IMR-90 (cell line): Measurements from ENCODE around the gene PSG4. TPM values are rescaled to one million over a fixed set of nuclear protein-coding genes. Genes with fewer than 3 reads are reported as not detected.
A peak's percentile ranks its signal among the peaks of the same experiment; 100 is the strongest.
"Not testable (repeated sequence)": the region's sequence is repeated elsewhere in the genome, so short reads cannot be mapped to it uniquely, and the experiment has no call there.

Experiments used
- ATAC-seq: fragments of 200-7000 bp; cut with Tn5 transposase; 2 replicates; pipeline ENCODE4 v1.9.1; 2020; ENCODE audit warnings: low read depth, mild to moderate bottlenecking, moderate library complexity
- Bru-seq: library from RNA; stranded (reverse); fragments of 400-500 nt; gene quantifications from one replicate; lab custom pipeline; 2021; lab: Mats Ljungman, UMichigan
- BruChase-seq, 2 experiments: library from RNA; stranded (reverse); fragments of 400-500 nt; gene quantifications; one replicate each; lab custom pipeline; 2021; lab: Mats Ljungman, UMichigan
- BruUV-seq: library from RNA; stranded (reverse); fragments of 400-500 nt; replicated peaks from 2 replicates; lab custom pipeline; 2021; lab: Mats Ljungman, UMichigan
- CTCF ChIA-PET: fragments of 300-600 bp; formaldehyde crosslinking; extraction: SDS; loops from one replicate; lab custom pipeline; 2021; ENCODE audit warnings: antibody characterized with exemption; lab: Yijun Ruan, JAX
- POLR2A ChIA-PET: fragments of 300-600 bp; sonication (Branson Sonifier 250); formaldehyde crosslinking; loops from one replicate; lab custom pipeline; 2022; ENCODE audit warnings: antibody characterized with exemption; ENCODE audit not compliant: unreplicated experiment; lab: Charles Lee
- DNase-seq: peaks from one replicate; pipeline ENCODE4 v3.0.0; 2013
- H2AFZ ChIP-seq: replicated peaks from 2 replicates; pipeline ENCODE3; 2013; ENCODE audit warnings: low read length, mild to moderate bottlenecking; ENCODE audit not compliant: poor library complexity
- H2AK5ac ChIP-seq: 2 replicates; pipeline ENCODE4 v1.6.1; 2013; ENCODE audit warnings: low read depth, low read length, inconsistent platforms
- H2AK9ac ChIP-seq: replicated peaks from 2 replicates; pipeline ENCODE3; 2013; ENCODE audit warnings: mild to moderate bottlenecking, low read depth, low read length, moderate library complexity; ENCODE audit not compliant: poor library complexity
- H2BK120ac ChIP-seq: 2 replicates; pipeline ENCODE4 v1.6.1; 2013; ENCODE audit warnings: low read depth, low read length, inconsistent platforms
- H2BK15ac ChIP-seq: 3 replicates; pipeline ENCODE4 v1.6.1; 2013; ENCODE audit warnings: low read depth, low read length, inconsistent platforms
- H2BK20ac ChIP-seq: 2 replicates; pipeline ENCODE4 v1.6.1; 2013; ENCODE audit warnings: low read depth, mild to moderate bottlenecking, inconsistent platforms, low read length, moderate library complexity
- H2BK5ac ChIP-seq: 2 replicates; pipeline ENCODE4 v1.6.1; 2013; ENCODE audit warnings: mild to moderate bottlenecking, low read depth, low read length, inconsistent platforms; ENCODE audit not compliant: poor library complexity, severe bottlenecking
- H3K14ac ChIP-seq: replicated peaks from 2 replicates; pipeline ENCODE4 v1.6.1; 2013; ENCODE audit warnings: low read depth, low read length, inconsistent platforms
- H3K18ac ChIP-seq: 2 replicates; pipeline ENCODE4 v1.6.1; 2013; ENCODE audit warnings: low read depth, low read length, control low read depth
- H3K23ac ChIP-seq: 2 replicates; pipeline ENCODE4 v1.6.1; 2013; ENCODE audit warnings: low read depth, low read length, inconsistent platforms
- H3K27ac ChIP-seq: 2 replicates; pipeline ENCODE4 v1.5.1; 2013; ENCODE audit warnings: mild to moderate bottlenecking, control low read depth, low read length; ENCODE audit not compliant: insufficient read depth
- H3K27me3 ChIP-seq: 2 replicates; pipeline ENCODE4 v1.6.1; 2013; ENCODE audit warnings: low read length; ENCODE audit not compliant: control insufficient read depth, insufficient read depth
- H3K36me3 ChIP-seq: 2 replicates; pipeline ENCODE4 v1.6.1; 2013; ENCODE audit warnings: low read length, mixed read lengths; ENCODE audit not compliant: control insufficient read depth, insufficient read depth
- H3K4ac ChIP-seq: 2 replicates; pipeline ENCODE4 v1.6.1; 2013; ENCODE audit warnings: low read depth, low read length, inconsistent platforms
- H3K4me1 ChIP-seq: 2 replicates; pipeline ENCODE4 v1.6.1; 2013; ENCODE audit warnings: low read length, mixed read lengths; ENCODE audit not compliant: control insufficient read depth, insufficient read depth
- H3K4me2 ChIP-seq: 2 replicates; pipeline ENCODE4 v1.6.1; 2013; ENCODE audit warnings: low read depth, mild to moderate bottlenecking, control low read depth, low read length, moderate library complexity
- H3K4me3 ChIP-seq: 2 replicates; pipeline ENCODE4 v1.5.1; 2013; ENCODE audit warnings: low read depth, mild to moderate bottlenecking, control low read depth, low read length, moderate library complexity; ENCODE audit not compliant: insufficient read depth
- H3K56ac ChIP-seq: 2 replicates; pipeline ENCODE4 v1.6.1; 2013; ENCODE audit warnings: low read length, inconsistent platforms; ENCODE audit not compliant: insufficient read depth; ENCODE audit errors: extremely low read depth
- H3K79me1 ChIP-seq, 2 experiments: 2 replicates each; pipeline ENCODE4 v1.6.1; 2013; ENCODE audit warnings: low read length in 2 of 2, inconsistent platforms in 1 of 2, low read depth in 1 of 2
- H3K9ac ChIP-seq: 2 replicates; pipeline ENCODE4 v1.6.1; 2013; ENCODE audit warnings: low read depth, low read length, control low read depth
- H3K9me1 ChIP-seq: 2 replicates; pipeline ENCODE4 v1.6.1; 2013; ENCODE audit warnings: low read length, inconsistent platforms; ENCODE audit not compliant: insufficient read depth
- H3K9me3 ChIP-seq: 2 replicates; pipeline ENCODE4 v1.6.1; 2013; ENCODE audit warnings: low read length; ENCODE audit not compliant: control insufficient read depth, insufficient read depth
- H4K20me1 ChIP-seq: 2 replicates; pipeline ENCODE4 v1.6.1; 2013; ENCODE audit warnings: low read length, inconsistent platforms; ENCODE audit not compliant: insufficient read depth
- H4K5ac ChIP-seq: 2 replicates; pipeline ENCODE4 v1.6.1; 2013; ENCODE audit warnings: mild to moderate bottlenecking, low read depth, low read length, control low read depth
- H4K8ac ChIP-seq, 2 experiments: 2 replicates each; pipeline ENCODE4 v1.6.1; 2013; ENCODE audit warnings: low read depth in 2 of 2, low read length in 2 of 2, control low read depth in 1 of 2, inconsistent platforms in 1 of 2
- H4K91ac ChIP-seq: 2 replicates; pipeline ENCODE4 v1.6.1; 2013; ENCODE audit warnings: low read depth, low read length, inconsistent platforms; ENCODE audit not compliant: insufficient read depth
- WGBS, 2 experiments: methylation state at CpG; one replicate each; pipeline versions ENCODE4 v1.1.5 to v1.1.7; 2013; ENCODE audit warnings: missing lambda C conversion rate in 2 of 2; ENCODE audit not compliant: insufficient read length in 1 of 2; ENCODE audit errors: extremely low coverage in 2 of 2; 5-methylcytosine and 5-hydroxymethylcytosine counted together
- dilution Hi-C: fragments of 300-500 bp; cut with HindIII; formaldehyde crosslinking; loops from one replicate; pipeline ENCODE4 v1.14.3; 2018; ENCODE audit warnings: low sequenced_read_pairs; ENCODE audit not compliant: unreplicated experiment
- in situ Hi-C: fragments of 300-500 bp; cut with MboI; formaldehyde crosslinking; loops from 3 replicates; pipeline ENCODE4 v1.14.3; 2019; ENCODE audit warnings: low sequenced_read_pairs, inconsistent platforms, mixed read lengths
- intact Hi-C: fragments of 100-400 bp; cut with micrococcal nuclease; formaldehyde crosslinking; loops from 2 replicates; pipeline ENCODE4 v1.10.0; 2022
- long read RNA-seq: library from polyadenylated mRNA; unstranded; transcript quantifications from one replicate; pipeline ENCODE4 v2.0.0, GENCODE V29; 2021; ENCODE audit not compliant: unreplicated experiment
- polyA plus RNA-seq, 3 experiments: library from polyadenylated mRNA; depleted of rRNA; stranded (reverse); fragments of >200 nt; gene quantifications; 2 replicates each; pipeline ENCODE4 v1.2.3, GENCODE V29; 2012; ENCODE audit warnings: low replicate concordance in 1 of 3
- total RNA-seq: library from RNA; depleted of rRNA; stranded (reverse); fragments of >200 nt; gene quantifications from 2 replicates; pipeline ENCODE4 v1.2.3, GENCODE V29; 2012; rRNA removed

Gene PSG4
- total RNA-seq = 87.5 and 106 TPM in 2 replicates
- polyA plus RNA-seq (2012; rRNA removed) = 211 and 223 TPM in 2 replicates
- polyA plus RNA-seq (2012; cell fraction: cytosol; rRNA removed) = 52.5 and 63.4 TPM in 2 replicates
- polyA plus RNA-seq (2012; cell fraction: nucleus; rRNA removed; ENCODE audit: low replicate concordance) = 205 and 688 TPM in 2 replicates
- percentile 81 among the genes with signal in this experiment for Bru-seq, nascent RNA
- BruChase-seq, experiment 1, labeled RNA remaining after a 6-hour chase = percentile 78 among the genes with signal in this experiment
- percentile 77 among the genes with signal in this experiment for BruChase-seq, experiment 2, labeled RNA remaining after a 2-hour chase
- long read RNA-seq, transcript PSG4-202 (6 exons, 2,168 nt) = major isoform, 18 of 59 reads
- long read RNA-seq, partial matches to known transcripts = 19 of 59 reads
- long read RNA-seq, other reads (novel, unspliced or antisense) = 19 of 59 reads

- H3K9ac ChIP-seq = peak within 1 kb of the TSS; percentile 97
- H3K36me3 ChIP-seq, dilution Hi-C loops, H3K27me3 ChIP-seq, in situ Hi-C loops, H4K20me1 ChIP-seq, H3K9me1 ChIP-seq, H3K9me3 ChIP-seq, CTCF ChIA-PET, BruUV-seq: not testable (repeated sequence)
- peak within 1 kb of the TSS; percentile 98 for H3K23ac ChIP-seq
- peak within 1 kb of the TSS; percentile 88; the same call in 2 of the 3 replicates for H2BK15ac ChIP-seq
- H2BK20ac ChIP-seq = peak within 1 kb of the TSS; percentile 97
- intact Hi-C loops = loop anchor here (5.0 kb wide), 1 partner anchor 103 kb away; no protein-coding TSS in a partner anchor
- peak within 1 kb of the TSS; percentile 92 for H4K5ac ChIP-seq
- H3K27ac ChIP-seq = peak within 1 kb of the TSS; percentile 78
- peak within 1 kb of the TSS; percentile 55; the same call in 1 of the 2 replicates for H3K4me3 ChIP-seq
- peak within 1 kb of the TSS; percentile 77; the same call in 1 of the 2 replicates for H3K56ac ChIP-seq
- ATAC-seq (peak; percentile 67), DNase-seq (peak; percentile 50)
- H4K91ac ChIP-seq = peak within 1 kb of the TSS; percentile 99
- peak within 1 kb of the TSS; percentile 90 for H3K18ac ChIP-seq
- H2AK9ac ChIP-seq = peak within 1 kb of the TSS; percentile 72
- H3K79me1 ChIP-seq = peaks cover 9 to 24% of the 10 kb centered on the region in 2 experiments
- H2AFZ ChIP-seq = peak within 1 kb of the TSS; percentile 61
- peak within 1 kb of the TSS; percentile 99 for H2BK120ac ChIP-seq
- no CpG with 5 or more reads among the region's 9 CpGs for WGBS, 2 experiments
- H3K4me2 ChIP-seq = peak within 1 kb of the TSS; percentile 97
- H2BK5ac ChIP-seq = peak within 1 kb of the TSS; percentile 97
- H4K8ac ChIP-seq = peak within 1 kb of the TSS; percentile 96 to 98
- H2AK5ac ChIP-seq = peak within 1 kb of the TSS; percentile 98
- peak within 1 kb of the TSS; percentile 100 for H3K14ac ChIP-seq
- POLR2A ChIA-PET = interaction anchor here (0.7 kb wide), 1 partner anchor 31 kb away, joined by 3 read pairs; no protein-coding TSS in a partner anchor
- H3K4ac ChIP-seq = peak within 1 kb of the TSS; percentile 97
- peaks cover 14% of the 10 kb centered on the region for H3K4me1 ChIP-seq
Observed at GRCh38 chr19:43205471-43206105, at the start of gene PSG4. PSG4 (minus strand) TSS chr19:43205638; CDS start chr19:43205536, 102 bp downstream.

- H3K36me3 ChIP-seq, H2BK15ac ChIP-seq, POLR2A ChIA-PET, intact Hi-C loops, in situ Hi-C loops, H2BK20ac ChIP-seq, H2BK120ac ChIP-seq, BruUV-seq, H3K9me1 ChIP-seq, H3K14ac ChIP-seq, H3K27ac ChIP-seq, H4K8ac ChIP-seq, H3K18ac ChIP-seq, H3K9ac ChIP-seq, dilution Hi-C loops, H3K56ac ChIP-seq, DNase-seq, ATAC-seq, H4K5ac ChIP-seq, H3K79me1 ChIP-seq, H2BK5ac ChIP-seq, H3K9me3 ChIP-seq, H2AFZ ChIP-seq, CTCF ChIA-PET, H2AK5ac ChIP-seq, H3K4me2 ChIP-seq, H2AK9ac ChIP-seq, H4K20me1 ChIP-seq, H3K23ac ChIP-seq, H4K91ac ChIP-seq, H3K4me3 ChIP-seq, H3K4me1 ChIP-seq, H3K4ac ChIP-seq, H3K27me3 ChIP-seq: not testable (repeated sequence)
- WGBS, 2 experiments = no CpG with 5 or more reads among the region's 1 CpG
Observed at GRCh38 chr19:43251428-43251827, 46.0 kb upstream of the PSG4 start.
